ENCODE results near the gene EVX2.

The EVX2 gene

GRCh38 chr2:176081837-176082524 is 1.8 kb downstream of the EVX2 start:
- no peak for DNase-seq

- no peak for DNase-seq
Observed at GRCh38 chr2:176081376-176081836, 2.4 kb downstream of the EVX2 start.

- DNase-seq: no peak
Observed at GRCh38 chr2:176080540-176081375, 3.0 kb downstream of the EVX2 start.

GRCh38 chr2:176079831-176080539 is 3.8 kb downstream of the EVX2 start:
- DNase-seq: no peak

- no peak for DNase-seq
Observed at GRCh38 chr2:176079285-176079830, 4.4 kb downstream of the EVX2 start.

- no peak for DNase-seq
Observed at GRCh38 chr2:176078541-176079284, 5.0 kb downstream of the EVX2 start.

GRCh38 chr2:176076796-176077195 is 7.0 kb downstream of the EVX2 start:
- no peak for DNase-seq

GRCh38 chr2:176076063-176076462 is 7.7 kb downstream of the EVX2 start:
- no peak for DNase-seq

GRCh38 chr2:176075481-176075880 is 8.3 kb downstream of the EVX2 start:
- DNase-seq: no peak

- DNase-seq: no peak
Observed at GRCh38 chr2:176074919-176075425, 8.8 kb downstream of the EVX2 start.

- no peak for DNase-seq
Observed at GRCh38 chr2:176072951-176073904, 10.5 kb downstream of the EVX2 start.

GRCh38 chr2:176072292-176072669 is 11.5 kb downstream of the EVX2 start:
- no peak for DNase-seq

GRCh38 chr2:176071330-176072291 is 12.2 kb downstream of the EVX2 start:
- DNase-seq: no peak

- DNase-seq: no peak
Observed at GRCh38 chr2:176068419-176068832, 15.3 kb downstream of the EVX2 start.

GRCh38 chr2:176067589-176068418 is 16.0 kb downstream of the EVX2 start:
- DNase-seq: no peak

GRCh38 chr2:176066645-176067588 is 16.8 kb downstream of the EVX2 start:
- no peak for DNase-seq

- no peak for DNase-seq
Observed at GRCh38 chr2:176063958-176064357, 19.8 kb downstream of the EVX2 start.

- no peak for DNase-seq
Observed at GRCh38 chr2:176056406-176056805, 27.4 kb downstream of the EVX2 start.

All from CD4-positive, alpha-beta T cell treated with Interleukin-1 beta for 1 hour (primary cell).